Stimulated activated CD4-positive, alpha-beta T cell treated with anti-CD3 and anti-CD28 coated beads, Interleukin-1b, Interleukin-23, amount 100 ng/mL, for 4 hours (primary cell): ENCODE results near the gene PARVA.

Source experiments
- DNase-seq, 2 donors: peaks; one replicate each; pipeline ENCODE4 v3.0.0-alpha.2; 2020; ENCODE audit warnings: low read depth in 2 of 2

PARVA gene

DNA sequence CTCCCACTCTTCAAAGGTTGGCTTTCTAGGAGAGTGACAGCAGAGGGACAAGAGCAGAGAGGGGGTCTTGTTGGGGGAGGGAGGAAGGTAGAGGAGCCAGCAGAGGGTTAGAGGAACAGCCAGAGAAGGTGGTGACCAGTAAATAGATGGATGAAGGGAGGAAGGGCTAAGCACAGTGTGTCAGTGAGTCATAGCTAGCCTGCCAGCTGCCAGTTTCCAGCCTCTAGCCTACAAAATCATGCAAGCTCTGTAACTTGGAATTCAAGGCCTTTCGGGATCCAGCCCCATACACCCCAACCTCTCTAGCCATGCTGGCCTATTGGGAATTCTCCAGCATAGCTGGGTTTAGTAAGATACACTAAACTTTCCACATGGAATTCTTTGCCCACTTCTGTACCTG lies 149.4 kb downstream of the PARVA start:
- DNase-seq = no peak

DNA sequence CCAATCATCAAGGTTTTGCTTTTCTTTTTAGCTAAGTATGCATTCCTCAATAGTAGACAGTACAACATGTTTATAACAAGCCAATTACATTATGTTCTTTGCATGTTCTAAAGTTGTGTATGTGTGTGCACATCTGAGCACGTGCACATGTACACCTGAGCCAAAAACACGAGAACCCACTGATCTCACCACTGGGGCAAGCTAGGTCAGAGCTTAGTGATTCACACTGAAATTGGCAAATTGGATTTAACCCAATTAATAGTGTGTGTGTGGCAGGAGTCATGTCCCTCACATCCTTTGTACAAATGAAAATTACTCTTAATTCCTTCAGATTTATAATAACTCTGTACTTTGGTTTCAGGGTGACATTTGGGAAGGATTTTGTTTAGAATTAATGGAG lies 151.1 kb downstream of the PARVA start:
- no peak for DNase-seq

GRCh38 chr11:12529041-12529440 lies 151.7 kb downstream of the PARVA start:
- DNase-seq = no peak

GRCh38 chr11:12529793-12530192 lies 152.4 kb downstream of the PARVA start:
- DNase-seq = no peak

GRCh38 chr11:12531020-12531419 lies 153.6 kb downstream of the PARVA start:
- DNase-seq = no peak

DNA sequence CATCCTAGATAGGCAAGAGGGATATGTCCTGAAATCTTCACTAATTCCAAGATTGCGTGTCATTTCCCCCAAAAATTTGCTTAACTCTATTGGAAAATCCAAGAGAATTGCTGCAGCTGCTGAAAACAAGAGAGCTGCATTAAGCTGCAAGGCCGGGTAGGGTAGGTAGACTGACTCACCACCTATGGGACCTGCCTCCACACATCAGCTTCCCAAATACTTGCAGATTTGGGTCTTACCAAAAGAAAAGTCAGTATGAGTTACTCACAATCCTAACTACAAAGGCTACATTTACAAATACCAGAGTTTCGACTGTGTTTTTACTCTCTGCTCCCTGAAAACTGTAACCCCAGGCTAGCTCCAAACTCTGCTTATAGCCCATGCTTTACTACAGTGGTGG lies 154.3 kb downstream of the PARVA start:
- DNase-seq = no peak

DNA sequence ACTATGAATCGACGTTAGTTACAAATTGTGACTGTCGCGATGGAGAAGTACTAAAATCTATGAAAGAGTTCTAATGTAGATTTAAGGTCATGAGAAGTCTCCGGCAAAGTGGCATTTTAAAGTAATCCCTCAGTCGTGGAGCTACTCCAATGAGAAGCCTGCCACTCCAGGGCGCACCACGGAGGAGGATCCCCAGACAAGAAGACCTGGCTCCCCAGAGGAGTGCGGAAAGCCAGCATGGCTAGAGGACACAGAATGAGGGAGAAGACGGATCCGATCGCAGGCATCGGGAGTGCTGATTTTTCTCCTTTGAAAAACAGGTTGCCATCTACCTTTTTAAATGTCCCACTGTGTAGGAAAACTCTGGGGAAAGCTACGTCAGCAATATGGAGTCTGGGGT lies 155.2 kb downstream of the PARVA start:
- DNase-seq = no peak

- no peak for DNase-seq
Observed at GRCh38 chr11:12534549-12534948, 157.2 kb downstream of the PARVA start.

GRCh38 chr11:12535321-12535720 lies 157.9 kb downstream of the PARVA start:
- no peak for DNase-seq

DNA sequence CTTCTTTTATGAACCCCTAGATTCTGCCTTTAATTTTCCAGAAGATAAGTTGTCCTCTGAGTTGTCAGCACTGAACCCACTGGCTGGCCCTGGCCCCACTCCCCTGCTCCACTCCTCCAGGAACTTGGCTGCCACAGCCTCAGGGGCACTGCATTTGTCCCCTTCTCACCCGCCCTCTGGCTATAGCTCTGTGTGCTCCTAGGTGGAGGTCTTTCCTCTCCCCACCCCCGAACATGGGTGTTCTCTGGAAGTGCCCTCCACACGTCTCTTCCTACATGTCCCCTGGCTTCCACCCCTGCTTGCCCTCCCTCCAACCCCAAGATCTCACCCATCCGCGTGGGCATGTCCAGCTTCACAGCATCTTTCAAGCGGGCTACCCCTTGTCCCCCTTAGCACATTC lies 159.2 kb downstream of the PARVA start:
- no peak for DNase-seq

DNA sequence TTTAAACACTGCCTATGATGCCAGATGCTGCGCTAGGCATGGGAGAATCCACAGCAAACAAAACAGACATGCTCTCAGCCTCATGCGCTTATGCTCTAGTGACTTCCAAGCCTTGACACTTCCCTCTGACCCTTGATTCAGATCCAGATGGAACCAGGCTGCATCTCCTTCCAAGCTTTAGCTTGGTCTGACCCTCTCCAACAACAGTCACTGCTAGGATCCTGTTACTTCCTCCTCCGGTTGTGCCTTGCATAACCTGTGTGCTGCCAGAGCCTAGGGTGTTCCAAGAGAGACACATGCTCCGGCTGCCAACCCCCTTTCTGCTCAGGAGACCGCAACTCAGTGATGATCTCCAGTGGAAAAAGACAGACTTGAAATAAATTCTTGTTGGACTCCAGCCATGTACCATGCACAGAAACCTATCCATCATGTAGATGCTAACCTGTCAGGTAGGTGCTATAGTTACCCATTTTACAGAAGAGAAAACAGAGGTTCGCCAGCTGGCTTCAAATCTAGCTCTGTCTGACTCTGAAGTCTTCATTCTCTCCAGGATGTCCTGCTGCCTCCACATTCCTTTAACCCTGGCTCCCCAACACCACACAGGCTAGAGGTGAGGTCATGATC lies 160.5 kb downstream of the PARVA start:
- DNase-seq = no peak

DNA sequence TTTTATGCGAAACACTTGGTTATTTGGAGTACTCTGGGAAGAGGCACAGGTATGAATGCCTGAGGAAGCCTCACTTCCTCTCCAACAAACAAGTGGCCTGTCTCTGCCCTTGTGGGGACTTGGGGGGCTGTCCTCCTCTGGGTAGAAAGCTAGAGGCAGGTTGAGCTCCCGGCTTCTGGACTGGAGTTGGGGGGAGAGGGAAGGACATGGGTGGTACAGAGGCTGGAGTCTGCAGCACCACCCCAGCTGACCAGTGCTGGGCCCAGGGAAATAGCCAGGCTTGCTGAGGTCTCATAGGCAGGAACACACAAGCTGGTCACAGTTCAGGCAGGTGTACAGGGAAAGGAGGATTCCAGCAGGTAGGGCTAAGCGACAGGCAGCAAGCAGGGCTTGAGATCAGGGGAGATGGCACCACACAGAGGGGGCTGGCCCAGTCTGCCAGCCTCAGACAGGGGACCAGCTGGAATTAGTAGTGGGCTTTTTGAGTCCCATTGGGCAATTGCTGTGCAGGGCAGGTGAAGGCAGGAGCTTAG lies 161.6 kb downstream of the PARVA start:
- no peak for DNase-seq

GRCh38 chr11:12539572-12539971 lies 162.2 kb downstream of the PARVA start:
- no peak for DNase-seq

- DNase-seq = no peak
Observed at GRCh38 chr11:12540075-12540680, 162.8 kb downstream of the PARVA start.

GRCh38 chr11:12540913-12541582 lies 163.7 kb downstream of the PARVA start:
- no peak for DNase-seq

DNA sequence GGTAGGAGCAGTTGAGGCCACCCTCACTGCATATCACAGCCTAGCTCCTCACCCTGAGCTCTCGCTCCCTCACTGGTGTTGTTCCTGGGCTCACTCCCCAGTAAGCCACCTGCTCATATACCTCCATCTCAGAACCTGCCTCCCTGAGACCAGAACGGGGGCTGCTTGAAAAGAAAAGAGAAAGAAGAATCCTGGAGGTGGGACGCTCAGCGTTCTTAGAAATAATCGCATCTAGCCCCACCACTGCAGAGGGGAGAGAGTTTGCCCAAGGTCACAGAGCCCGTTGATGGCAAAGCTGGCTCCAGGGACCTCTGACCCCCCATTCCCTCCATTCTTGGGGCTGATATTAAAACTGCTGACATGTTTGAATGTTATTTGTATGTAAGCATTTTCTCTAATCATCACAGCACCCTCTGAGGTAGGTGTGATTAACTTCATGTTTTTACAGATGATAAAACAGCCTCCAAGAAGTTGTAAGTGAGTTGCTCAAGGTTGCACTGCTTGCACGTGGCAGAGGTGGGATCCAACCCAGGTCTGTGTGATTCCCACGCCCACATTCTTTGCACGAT lies 164.3 kb downstream of the PARVA start:
- DNase-seq = no peak

DNA sequence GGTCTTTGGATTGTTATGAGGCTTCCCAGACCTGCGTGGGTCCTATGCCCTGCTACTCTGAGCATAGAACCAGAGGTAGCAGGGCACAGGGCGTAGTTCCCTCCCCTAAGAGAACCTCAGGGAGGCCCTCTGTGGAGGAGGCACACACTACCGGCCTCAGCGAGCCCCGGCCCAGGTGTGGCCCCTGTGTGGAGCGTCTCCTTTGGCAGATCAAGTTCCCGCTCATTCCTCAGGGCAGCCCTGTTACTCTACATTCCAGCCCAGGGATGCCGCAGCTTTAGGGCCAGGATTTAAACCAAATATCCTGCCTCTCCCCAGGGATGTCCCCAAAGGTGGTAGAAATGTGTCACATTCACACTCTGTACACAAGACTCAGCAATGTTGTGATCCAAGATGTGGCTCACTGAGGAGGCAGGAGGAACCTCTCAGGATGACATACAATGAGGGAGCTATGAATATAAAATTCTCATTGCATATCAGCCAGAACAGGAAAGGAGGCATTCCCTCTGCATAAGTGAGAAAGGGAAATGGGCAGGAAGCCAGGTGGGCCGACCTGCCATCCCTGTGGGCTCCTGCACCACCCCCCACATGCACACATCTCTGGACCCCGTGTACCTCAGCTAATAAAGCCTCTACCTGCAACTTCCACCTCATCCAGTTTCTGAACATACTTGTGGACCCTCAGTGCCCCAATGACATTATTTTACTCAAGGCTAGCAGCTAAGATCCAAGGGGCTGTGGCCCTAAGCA lies 165.0 kb downstream of the PARVA start:
- no peak for DNase-seq

DNA sequence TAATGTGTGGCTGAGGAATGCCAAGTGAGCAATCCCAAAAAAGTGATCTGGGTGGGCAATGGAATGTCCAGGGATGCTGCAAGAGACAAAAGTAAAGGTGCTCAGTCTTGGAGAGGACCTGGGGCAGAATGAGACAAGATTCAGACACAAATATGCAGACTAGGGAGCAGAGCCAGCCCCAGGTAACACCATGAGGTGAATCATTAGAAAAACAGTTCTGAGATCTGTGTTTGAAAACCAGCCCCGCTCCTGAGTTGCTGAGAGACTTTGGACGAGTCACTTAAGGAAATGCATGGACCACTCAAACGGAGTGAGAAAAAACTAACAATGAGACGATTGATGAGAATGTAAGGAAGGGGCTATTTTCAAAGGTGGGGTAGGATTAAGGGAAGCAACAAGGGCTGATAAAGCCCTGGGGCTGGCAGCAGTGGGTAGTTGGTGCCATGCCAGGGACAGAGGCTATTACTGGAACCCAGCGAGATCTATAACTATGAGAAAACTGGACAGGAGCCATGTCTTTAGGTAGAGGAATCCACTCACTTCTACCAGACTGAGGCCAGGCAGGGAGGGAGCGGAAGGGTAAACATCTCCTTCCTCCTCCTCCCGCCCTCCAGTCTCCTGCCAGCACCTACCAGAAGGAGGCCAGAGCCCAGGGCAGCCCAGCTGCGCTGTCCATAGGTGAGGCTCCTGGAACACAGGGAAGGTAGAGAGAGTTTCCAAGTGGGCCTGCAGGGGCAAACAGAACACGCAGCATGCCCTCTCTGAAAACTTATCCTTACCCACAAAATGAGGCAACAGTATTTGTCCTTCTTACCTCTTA lies 166.4 kb downstream of the PARVA start:
- DNase-seq = no peak

- no peak for DNase-seq
Observed at GRCh38 chr11:12544986-12545775, 167.8 kb downstream of the PARVA start.

DNA sequence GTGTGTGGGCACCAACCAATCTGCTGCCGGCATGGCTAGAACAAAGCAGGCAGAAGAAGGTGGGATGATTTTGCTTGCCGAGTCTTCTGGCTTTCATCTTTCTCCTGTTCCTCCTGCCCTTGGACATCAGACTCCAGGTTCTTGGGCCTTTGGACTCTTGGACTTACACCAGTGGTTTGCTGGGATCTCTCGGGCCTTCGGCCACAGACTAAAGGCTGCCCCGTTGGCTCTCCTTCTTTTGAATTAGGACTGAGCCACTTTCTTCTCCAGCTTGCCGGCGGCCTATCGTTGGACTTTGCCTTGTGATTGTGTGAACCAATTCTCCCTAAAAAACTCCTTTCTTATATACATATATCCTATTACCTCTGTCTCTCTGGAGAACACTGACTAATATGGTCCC lies 168.8 kb downstream of the PARVA start:
- DNase-seq = no peak
